ENCODE data around the gene TMX4.

DNA sequence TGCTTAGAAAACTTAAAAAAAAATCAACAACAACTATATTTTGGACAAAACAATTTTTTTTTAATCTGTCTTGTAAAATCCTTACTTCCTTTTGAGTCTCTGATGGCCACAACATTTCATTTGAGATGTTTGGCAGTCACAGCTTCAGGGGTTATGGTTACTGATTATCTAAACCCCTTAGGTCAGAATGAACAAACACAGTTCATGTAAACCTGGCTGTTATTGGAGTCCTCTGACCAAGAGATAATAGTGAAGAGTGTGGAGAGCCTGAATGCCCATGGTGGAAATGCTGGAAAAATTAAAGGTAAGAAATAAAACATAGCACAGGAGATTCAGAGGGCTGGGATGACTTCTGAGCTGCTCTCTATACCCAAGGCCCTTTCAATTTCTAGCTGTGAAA lies 38.2 kb downstream of the TMX4 start:
- TF ChIP-seq POLR2A (IDR thresholded peaks at IDR 0.05): no peak
- TF ChIP-seq, protein P1, sequence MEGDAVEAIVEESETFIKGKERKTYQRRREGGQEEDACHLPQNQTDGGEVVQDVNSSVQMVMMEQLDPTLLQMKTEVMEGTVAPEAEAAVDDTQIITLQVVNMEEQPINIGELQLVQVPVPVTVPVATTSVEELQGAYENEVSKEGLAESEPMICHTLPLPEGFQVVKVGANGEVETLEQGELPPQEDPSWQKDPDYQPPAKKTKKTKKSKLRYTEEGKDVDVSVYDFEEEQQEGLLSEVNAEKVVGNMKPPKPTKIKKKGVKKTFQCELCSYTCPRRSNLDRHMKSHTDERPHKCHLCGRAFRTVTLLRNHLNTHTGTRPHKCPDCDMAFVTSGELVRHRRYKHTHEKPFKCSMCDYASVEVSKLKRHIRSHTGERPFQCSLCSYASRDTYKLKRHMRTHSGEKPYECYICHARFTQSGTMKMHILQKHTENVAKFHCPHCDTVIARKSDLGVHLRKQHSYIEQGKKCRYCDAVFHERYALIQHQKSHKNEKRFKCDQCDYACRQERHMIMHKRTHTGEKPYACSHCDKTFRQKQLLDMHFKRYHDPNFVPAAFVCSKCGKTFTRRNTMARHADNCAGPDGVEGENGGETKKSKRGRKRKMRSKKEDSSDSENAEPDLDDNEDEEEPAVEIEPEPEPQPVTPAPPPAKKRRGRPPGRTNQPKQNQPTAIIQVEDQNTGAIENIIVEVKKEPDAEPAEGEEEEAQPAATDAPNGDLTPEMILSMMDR (IDR thresholded peaks at IDR 0.05): no peak
- no peak for TF ChIP-seq POLR2AphosphoS5 (IDR thresholded peaks at IDR 0.05)

Measured in breast epithelium (tissue), 3 donors.